Adrenal gland (tissue), 5 donors: ENCODE results near the gene CLEC2L.

Experiments used
- POLR2A ChIP-seq, 2 donors: fragments of 450-650 bp; IDR thresholded peaks; one replicate each; pipeline ENCODE4 v1.6.1; 2017; ENCODE audit warnings: antibody characterized with exemption in 2 of 2, mild to moderate bottlenecking in 2 of 2, moderate library complexity in 1 of 2
- TF ChIP-seq, protein P1 (sequence below), 6 experiments: fragments of 450-650 bp in 4 of 6; fragments of 200-600 bp in 2 of 6; sonication (generic) in 1 of 6; IDR thresholded peaks; 1 replicate in 5 of 6; 2 replicates in 1 of 6; pipeline versions ENCODE4 v1.5.1 to v1.8.0; 2016 to 2021; ENCODE audit warnings: antibody characterized with exemption in 6 of 6, mild to moderate bottlenecking in 2 of 6, moderate library complexity in 1 of 6
- donor health status: DM: no; HTN: no; CAD: no.

GRCh38 chr7:139543801-139544603 is 20.5 kb downstream of the CLEC2L start:
- TF ChIP-seq, protein P1, sequence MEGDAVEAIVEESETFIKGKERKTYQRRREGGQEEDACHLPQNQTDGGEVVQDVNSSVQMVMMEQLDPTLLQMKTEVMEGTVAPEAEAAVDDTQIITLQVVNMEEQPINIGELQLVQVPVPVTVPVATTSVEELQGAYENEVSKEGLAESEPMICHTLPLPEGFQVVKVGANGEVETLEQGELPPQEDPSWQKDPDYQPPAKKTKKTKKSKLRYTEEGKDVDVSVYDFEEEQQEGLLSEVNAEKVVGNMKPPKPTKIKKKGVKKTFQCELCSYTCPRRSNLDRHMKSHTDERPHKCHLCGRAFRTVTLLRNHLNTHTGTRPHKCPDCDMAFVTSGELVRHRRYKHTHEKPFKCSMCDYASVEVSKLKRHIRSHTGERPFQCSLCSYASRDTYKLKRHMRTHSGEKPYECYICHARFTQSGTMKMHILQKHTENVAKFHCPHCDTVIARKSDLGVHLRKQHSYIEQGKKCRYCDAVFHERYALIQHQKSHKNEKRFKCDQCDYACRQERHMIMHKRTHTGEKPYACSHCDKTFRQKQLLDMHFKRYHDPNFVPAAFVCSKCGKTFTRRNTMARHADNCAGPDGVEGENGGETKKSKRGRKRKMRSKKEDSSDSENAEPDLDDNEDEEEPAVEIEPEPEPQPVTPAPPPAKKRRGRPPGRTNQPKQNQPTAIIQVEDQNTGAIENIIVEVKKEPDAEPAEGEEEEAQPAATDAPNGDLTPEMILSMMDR (IDR thresholded peaks at IDR 0.05): no peak
- TF ChIP-seq POLR2A (IDR thresholded peaks at IDR 0.05): no peak
